MM.1S (cell line): ENCODE measurements around the gene ITGB1.

ENCODE experiments used
- CTCF ChIP-seq: fragments of 300-600 bp; sonication (generic); IDR thresholded peaks from 2 replicates; pipeline ENCODE4 v1.5.1; 2016; ENCODE audit warnings: antibody characterized with exemption, low read length, mixed read lengths
- EZH2 ChIP-seq: fragments of 300-600 bp; sonication (generic); optimal IDR thresholded peaks from 2 replicates; pipeline ENCODE3; 2017; ENCODE audit warnings: low read depth, mild to moderate bottlenecking, antibody characterized with exemption, low read length, mixed read lengths

- TF ChIP-seq CTCF (no peak), EZH2 (no peak)
These were observed 37.7 kb upstream of the ITGB1 start for GRCh38 chr10:32995751-32996150.
